PC-3 (cell line): ENCODE data around the gene SLC32A1.

ENCODE experiments used
- CTCF ChIP-seq: fragments of 300-600 bp; sonication (generic); conservative IDR thresholded peaks from 2 replicates; pipeline ENCODE4 v1.5.1; 2017; ENCODE audit warnings: antibody characterized with exemption, low read depth, mild to moderate bottlenecking, low read length
- EZH2phosphoT487 ChIP-seq: fragments of 300-600 bp; sonication (generic); IDR thresholded peaks from 2 replicates; pipeline ENCODE4 v1.6.1; 2018; ENCODE audit warnings: mild to moderate bottlenecking, antibody characterized with exemption, low read length, borderline replicate concordance

- TF ChIP-seq CTCF (no peak), EZH2phosphoT487 (no peak)
These were observed 24.1 kb upstream of the SLC32A1 start for GRCh38 chr20:38700141-38700540.
